ENCODE data around the gene KCNB1. TPM values are rescaled to one million over a fixed set of nuclear protein-coding genes. Genes with fewer than 3 reads are reported as not detected.

The KCNB1 gene
- total RNA-seq, 1 experiment from 2014 or later, result 0.68 TPM

DNA sequence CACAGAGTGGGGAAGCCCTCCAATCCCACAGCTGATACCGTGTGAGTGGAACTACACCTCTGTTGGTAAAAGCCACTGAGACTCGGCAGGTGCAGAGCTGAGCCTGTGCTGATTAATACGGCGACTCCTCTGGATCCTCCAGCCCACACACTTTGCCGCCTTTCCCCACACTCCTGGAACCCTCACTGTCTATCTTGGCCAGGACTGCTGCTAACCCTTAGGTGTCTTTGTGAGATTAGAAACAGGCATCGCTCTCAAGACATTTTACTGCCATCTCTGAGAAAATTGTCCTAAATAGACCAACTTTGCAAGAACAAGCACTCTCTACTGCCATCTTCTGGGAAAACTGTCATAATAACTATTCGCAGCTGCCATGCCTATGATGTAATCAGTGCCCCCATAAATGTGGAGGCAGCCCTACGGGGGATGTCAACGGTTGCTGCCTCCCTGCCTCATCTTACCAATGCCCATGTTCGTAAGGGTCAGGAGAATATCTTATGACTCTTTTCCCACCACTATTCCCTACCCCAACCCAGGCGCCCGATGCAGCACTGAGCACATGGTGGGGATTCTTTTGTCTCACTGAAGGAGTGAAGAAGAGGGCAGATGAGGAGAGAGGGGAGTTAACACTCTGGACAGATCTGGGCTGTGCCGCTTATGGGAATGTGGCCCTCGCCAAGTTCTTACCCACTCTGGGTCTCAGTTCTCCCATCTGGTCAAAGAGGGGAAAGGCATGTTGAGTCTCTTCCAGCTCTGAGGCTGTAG lies 26.1 kb upstream of the KCNB1 start:
- Mint-ChIP-seq H3K36me3 (ENCODE audit: insufficient read depth in 1 of 3, low read depth in 3 of 3) (peaks cover 2 to 13% (median 2%) of the 10 kb centered on the region in 3 experiments; a peak in 5 of 7 replicates), H3K9me3 (no peaks in the 10 kb centered on the region), H3K4me1 (peaks cover 5 to 13% of the 10 kb centered on the region in 2 experiments; a peak in 3 of 4 replicates), H3K27ac (peak overlapping the region; percentile 55 to 91 (median 76); a peak in 4 of 7 replicates), H3K27me3 (ENCODE audit: low read depth) (no peaks in the 10 kb centered on the region), H3K4me3 (no peak overlapping the region)
- Histone ChIP-seq H3T11ph (ENCODE audit: low read length) (no peak overlapping the region), H3K14ac (ENCODE audit: insufficient read depth, low read length) (no peak overlapping the region), H3K27ac (ENCODE audit: insufficient read length, low read depth, low read length) (no peak overlapping the region), H3K9me3 (ENCODE audit: control insufficient read depth, low read depth, low read length) (no peaks in the 10 kb centered on the region), H4K20me1 (ENCODE audit: control insufficient read depth, insufficient read depth, insufficient read length) (no peaks in the 10 kb centered on the region), H3K79me1 (ENCODE audit: insufficient read depth, low read depth, low read length, poor library complexity, severe bottlenecking) (no peaks in the 10 kb centered on the region), H3K56ac (ENCODE audit: insufficient read length, low read depth, low read length) (no peak overlapping the region), H3K79me2 (ENCODE audit: insufficient read depth, low read length) (no peaks in the 10 kb centered on the region), H2AK5ac (ENCODE audit: insufficient read length, low read length) (no peak overlapping the region), H3K9ac (ENCODE audit: extremely low read depth, insufficient read length, low read length) (no peak overlapping the region), H3K27me3 (ENCODE audit: insufficient read depth, low read length) (no peaks in the 10 kb centered on the region), H3K23me2 (ENCODE audit: insufficient read length, low read depth, low read length, poor library complexity, severe bottlenecking) (no peaks in the 10 kb centered on the region), H3K4me1 (ENCODE audit: insufficient read depth, low read length) (no peaks in the 10 kb centered on the region), H2BK15ac (ENCODE audit: low read depth, low read length) (no peak overlapping the region), H3K4ac (ENCODE audit: low read depth, low read length) (no peak overlapping the region), H4K8ac (replicated peaks; ENCODE audit: insufficient read length, low read depth, low read length) (no peak overlapping the region), H2BK5ac (ENCODE audit: insufficient read length, low read length) (no peak overlapping the region), H3K4me2 (ENCODE audit: insufficient read depth, insufficient read length, low read length) (no peak overlapping the region), H2BK120ac (ENCODE audit: low read depth, low read length, poor library complexity, severe bottlenecking) (no peak overlapping the region), H2BK20ac (ENCODE audit: low read depth, low read length, poor library complexity, severe bottlenecking) (no peak overlapping the region), H2AFZ (ENCODE audit: low read length) (no peak overlapping the region), H2BK12ac (ENCODE audit: insufficient read length, low read depth, low read length) (no peak overlapping the region), H3K23ac (ENCODE audit: insufficient read length, low read depth, low read length) (no peak overlapping the region), H3K18ac (ENCODE audit: insufficient read length, low read depth, low read length) (peak overlapping the region; percentile 30), H4K91ac (ENCODE audit: insufficient read length, low read depth, low read length) (no peak overlapping the region), H4K5ac (ENCODE audit: insufficient read length, low read depth, low read length) (no peak overlapping the region)
- DNase-seq, result peak; percentile 39
- WGBS (ENCODE audit: extremely low coverage, insufficient read length, low lambda C conversion rate), result no CpG with 5 or more reads among the region's 14 CpGs
- TF ChIP-seq, protein P1, sequence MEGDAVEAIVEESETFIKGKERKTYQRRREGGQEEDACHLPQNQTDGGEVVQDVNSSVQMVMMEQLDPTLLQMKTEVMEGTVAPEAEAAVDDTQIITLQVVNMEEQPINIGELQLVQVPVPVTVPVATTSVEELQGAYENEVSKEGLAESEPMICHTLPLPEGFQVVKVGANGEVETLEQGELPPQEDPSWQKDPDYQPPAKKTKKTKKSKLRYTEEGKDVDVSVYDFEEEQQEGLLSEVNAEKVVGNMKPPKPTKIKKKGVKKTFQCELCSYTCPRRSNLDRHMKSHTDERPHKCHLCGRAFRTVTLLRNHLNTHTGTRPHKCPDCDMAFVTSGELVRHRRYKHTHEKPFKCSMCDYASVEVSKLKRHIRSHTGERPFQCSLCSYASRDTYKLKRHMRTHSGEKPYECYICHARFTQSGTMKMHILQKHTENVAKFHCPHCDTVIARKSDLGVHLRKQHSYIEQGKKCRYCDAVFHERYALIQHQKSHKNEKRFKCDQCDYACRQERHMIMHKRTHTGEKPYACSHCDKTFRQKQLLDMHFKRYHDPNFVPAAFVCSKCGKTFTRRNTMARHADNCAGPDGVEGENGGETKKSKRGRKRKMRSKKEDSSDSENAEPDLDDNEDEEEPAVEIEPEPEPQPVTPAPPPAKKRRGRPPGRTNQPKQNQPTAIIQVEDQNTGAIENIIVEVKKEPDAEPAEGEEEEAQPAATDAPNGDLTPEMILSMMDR (conservative IDR thresholded peaks at IDR 0.05), result peak; percentile 73

All from H9 (cell line).